NCI-H69 (cell line): ENCODE data around the gene GFRA1.
A peak's percentile ranks its signal among the peaks of the same experiment; 100 is the strongest.

ENCODE experiments used
- DNase-seq: peaks from one replicate; lab custom pipeline; 2025; lab: John Stamatoyannopoulos, UW

Gene GFRA1

GRCh38 chr10:116101616-116102315 lies 171.2 kb downstream of the GFRA1 start:
- peak; percentile 15 for DNase-seq

- DNase-seq: no peak
These were observed 172.0 kb downstream of the GFRA1 start for GRCh38 chr10:116100984-116101383.

- no peak for DNase-seq
These were observed 174.0 kb downstream of the GFRA1 start for GRCh38 chr10:116099023-116099420.

- DNase-seq: no peak
These were observed 174.5 kb downstream of the GFRA1 start for GRCh38 chr10:116098411-116099022.

- DNase-seq: no peak
These were observed 175.7 kb downstream of the GFRA1 start for GRCh38 chr10:116097239-116097784.

GRCh38 chr10:116096526-116096925 lies 176.5 kb downstream of the GFRA1 start:
- DNase-seq: no peak

- DNase-seq: no peak
These were observed 178.7 kb downstream of the GFRA1 start for GRCh38 chr10:116094356-116094755.

- no peak for DNase-seq
These were observed 180.0 kb downstream of the GFRA1 start for GRCh38 chr10:116093031-116093430.

GRCh38 chr10:116088985-116089384 lies 184.0 kb downstream of the GFRA1 start:
- DNase-seq: no peak

GRCh38 chr10:116085323-116085722 lies 187.7 kb downstream of the GFRA1 start:
- DNase-seq: no peak

- DNase-seq: no peak
These were observed 188.8 kb downstream of the GFRA1 start for GRCh38 chr10:116084161-116084560.

- DNase-seq: no peak
These were observed 189.7 kb downstream of the GFRA1 start for GRCh38 chr10:116083226-116083762.

GRCh38 chr10:116082762-116083161 lies 190.2 kb downstream of the GFRA1 start:
- no peak for DNase-seq

- DNase-seq: no peak
These were observed 190.8 kb downstream of the GFRA1 start for GRCh38 chr10:116082206-116082605.

GRCh38 chr10:116080553-116080952 lies 192.5 kb downstream of the GFRA1 start:
- DNase-seq: no peak

- DNase-seq: no peak
These were observed 193.7 kb downstream of the GFRA1 start for GRCh38 chr10:116079355-116079754.

- no peak for DNase-seq
These were observed 196.4 kb downstream of the GFRA1 start for GRCh38 chr10:116076621-116077020.

- no peak for DNase-seq
These were observed 199.5 kb downstream of the GFRA1 start for GRCh38 chr10:116073510-116073909.

GRCh38 chr10:116073001-116073400 lies 200.0 kb downstream of the GFRA1 start:
- DNase-seq: peak; percentile 61

GRCh38 chr10:116071453-116072148 lies 201.4 kb downstream of the GFRA1 start:
- no peak for DNase-seq

GRCh38 chr10:116070743-116071320 lies 202.2 kb downstream of the GFRA1 start:
- DNase-seq: no peak

GRCh38 chr10:116069856-116070255 lies 203.2 kb downstream of the GFRA1 start:
- no peak for DNase-seq
